K562 (cell line): Measurements from ENCODE around the gene TEX22. TPM values are rescaled to one million over a fixed set of nuclear protein-coding genes. Genes with fewer than 3 reads are reported as not detected.

ENCODE experiments used
- ADNP ChIP-seq: fragments of 200-800 bp; sonication (Bioruptor generic); IDR thresholded peaks from 2 replicates; pipeline ENCODE4 v1.6.1; 2016; ENCODE audit warnings: missing genetic modification characterization, missing compliant biosample characterization
- CEBPG ChIP-seq, 3 experiments: fragments of 200-800 bp in 1 of 3; sonication (Bioruptor generic) in 1 of 3; sonication (generic) in 1 of 3; formaldehyde crosslinking in 1 of 3; IDR thresholded peaks in 2 of 3; conservative IDR thresholded peaks in 1 of 3; 2 replicates each; pipeline versions ENCODE4 v1.6.1 to v1.8.0; 2016 to 2022; ENCODE audit warnings: missing compliant biosample characterization in 2 of 3, missing genetic modification characterization in 2 of 3, mild to moderate bottlenecking in 1 of 3, missing genetic modification reagents in 1 of 3
- HNRNPH1 ChIP-seq: fragments of 200-400 bp; formaldehyde crosslinking; optimal IDR thresholded peaks from 2 replicates; pipeline ENCODE3; 2017; ENCODE audit warnings: low read depth, mild to moderate bottlenecking, low read length, moderate library complexity
- KDM2B ChIP-seq: fragments of 250-450 bp; sonication (Bioruptor Pico); IDR thresholded peaks from 2 replicates; pipeline ENCODE4 v1.8.0; 2021; ENCODE audit warnings: mild to moderate bottlenecking, moderate library complexity
- MTA2 ChIP-seq: fragments of 450-650 bp; IDR thresholded peaks from 2 replicates; pipeline ENCODE4 v1.6.1; 2016; ENCODE audit warnings: low read depth
- NEUROD1 ChIP-seq: fragments of 150-350 bp; IDR thresholded peaks from 2 replicates; pipeline ENCODE4 v1.6.1; 2014; ENCODE audit warnings: borderline replicate concordance, low read length, low read depth; ENCODE audit not compliant: partially characterized antibody
- NFXL1 ChIP-seq: fragments of 450-650 bp; formaldehyde crosslinking; IDR thresholded peaks from 2 replicates; pipeline ENCODE4 v1.4.0; 2021; ENCODE audit warnings: mild to moderate bottlenecking
- PTRF ChIP-seq: fragments of 450-650 bp; IDR thresholded peaks from 2 replicates; pipeline ENCODE4 v1.6.1; 2016; ENCODE audit warnings: mild to moderate bottlenecking, missing genetic modification characterization, missing compliant biosample characterization
- RREB1 ChIP-seq: fragments of 250-450 bp; sonication (Bioruptor Pico); IDR thresholded peaks from 2 replicates; pipeline ENCODE4 v1.4.0; 2020
- SIX5 ChIP-seq, 2 experiments: IDR thresholded peaks; 2 replicates each; pipeline ENCODE4 v1.6.1; 2011; ENCODE audit warnings: low read length in 2 of 2, borderline replicate concordance in 1 of 2, low read depth in 1 of 2, mild to moderate bottlenecking in 1 of 2, moderate library complexity in 1 of 2; ENCODE audit not compliant: insufficient read depth in 1 of 2
- ZNF12 ChIP-seq: sonication (generic); formaldehyde crosslinking; IDR thresholded peaks from 2 replicates; pipeline ENCODE4 v1.4.0; 2020; ENCODE audit warnings: mild to moderate bottlenecking, missing genetic modification reagents
- ZNF408 ChIP-seq: fragments of 250-450 bp; sonication (Bioruptor Pico); IDR thresholded peaks from 2 replicates; pipeline ENCODE4 v1.4.0; 2020; ENCODE audit warnings: low read depth, mild to moderate bottlenecking, moderate library complexity
- ZNF41 ChIP-seq: fragments of 250-450 bp; sonication (Bioruptor Pico); conservative IDR thresholded peaks from 2 replicates; pipeline ENCODE4 v1.4.0; 2020; ENCODE audit warnings: mild to moderate bottlenecking
- ZNF778 ChIP-seq: fragments of 450-650 bp; formaldehyde crosslinking; IDR thresholded peaks from 2 replicates; pipeline ENCODE4 v1.4.0; 2020; ENCODE audit warnings: mild to moderate bottlenecking, moderate library complexity
- ZNF830 ChIP-seq: fragments of 250-450 bp; sonication (Bioruptor Pico); IDR thresholded peaks from 2 replicates; pipeline ENCODE4 v1.5.0; 2021; ENCODE audit warnings: mild to moderate bottlenecking
- polyA plus RNA-seq, 8 experiments: library from polyadenylated mRNA; depleted of rRNA in 4 of 8; stranded (reverse) in 5 of 8; unstranded in 3 of 8; fragments of >200 nt; fragmentation: Nextera tagmentation in 2 of 8; fragmentation: Illumina TruSeq in 1 of 8; extraction: Ambion mirVana in 2 of 8; extraction: Trizol in 1 of 8; gene quantifications; 2 replicates each; pipeline versions ENCODE4 v1.2.1 to v1.2.3, GENCODE V29; 2011 to 2014; ENCODE audit warnings: inconsistent platforms in 1 of 8, missing spikeins in 1 of 8
- total RNA-seq, 7 experiments: library from RNA; depleted of rRNA in 6 of 7; stranded (reverse); fragments of >200 nt in 6 of 7; fragmentation: Illumina TruSeq in 2 of 7; extraction: Trizol in 2 of 7; gene quantifications; 2 replicates each; pipeline versions ENCODE4 v1.2.1 to v1.2.3, GENCODE V29; 2011 to 2021; ENCODE audit warnings: low replicate concordance in 1 of 7
- TF ChIP-seq, protein P1 (sequence below): sonication (generic); formaldehyde crosslinking; IDR thresholded peaks from 2 replicates; pipeline ENCODE4 v1.8.1; 2023; ENCODE audit warnings: mild to moderate bottlenecking, missing genetic modification reagents
- TF ChIP-seq, protein P2 (sequence below): IDR thresholded peaks from 2 replicates; pipeline ENCODE4 v1.6.1; 2011; ENCODE audit warnings: borderline replicate concordance, low read depth, mild to moderate bottlenecking, moderate library complexity, low read length; ENCODE audit not compliant: insufficient read depth, poor library complexity, severe bottlenecking

The TEX22 gene
- total and polyA plus RNA-seq, 9 of the 15 experiments (the other 6 are each of a cell fraction or from before 2014, with no cell fraction given): 0.04 to 1.7 (median 0.23) TPM; not detected in 2

DNA sequence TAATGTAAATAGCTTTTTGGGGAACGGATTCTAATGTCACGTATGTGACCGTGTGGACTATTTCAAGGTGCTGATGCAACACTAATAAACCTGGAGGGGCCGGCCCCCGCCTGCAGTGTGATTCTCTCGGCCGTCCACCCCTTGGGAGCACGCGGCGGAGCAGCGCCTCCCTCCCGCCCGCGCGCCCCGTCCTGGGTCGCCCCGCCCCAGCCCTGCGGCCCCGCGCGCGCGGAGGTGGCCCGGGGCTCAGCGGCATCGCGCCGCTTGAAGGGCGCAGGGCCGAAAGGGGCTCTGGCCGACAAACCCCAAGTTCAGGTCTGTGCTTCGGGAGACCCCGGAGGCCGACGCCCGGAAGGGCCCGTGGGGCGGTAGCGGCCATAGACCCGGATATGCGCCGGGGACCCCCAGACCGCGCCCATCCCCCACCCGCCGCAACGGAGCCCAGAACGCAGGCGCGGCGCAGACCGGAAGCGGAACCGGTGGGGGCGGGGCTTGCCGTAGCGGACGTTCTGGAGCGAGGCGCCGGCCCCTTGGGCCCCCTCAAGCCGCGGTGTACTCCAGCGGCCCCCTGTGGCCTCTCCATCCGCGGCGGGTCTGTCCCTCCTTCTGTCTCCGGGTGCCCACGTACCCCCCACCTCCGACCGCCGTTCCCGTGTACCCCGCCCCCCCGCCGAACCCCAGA lies at the start of gene TEX22 (continued):
- TF ChIP-seq, protein P1, sequence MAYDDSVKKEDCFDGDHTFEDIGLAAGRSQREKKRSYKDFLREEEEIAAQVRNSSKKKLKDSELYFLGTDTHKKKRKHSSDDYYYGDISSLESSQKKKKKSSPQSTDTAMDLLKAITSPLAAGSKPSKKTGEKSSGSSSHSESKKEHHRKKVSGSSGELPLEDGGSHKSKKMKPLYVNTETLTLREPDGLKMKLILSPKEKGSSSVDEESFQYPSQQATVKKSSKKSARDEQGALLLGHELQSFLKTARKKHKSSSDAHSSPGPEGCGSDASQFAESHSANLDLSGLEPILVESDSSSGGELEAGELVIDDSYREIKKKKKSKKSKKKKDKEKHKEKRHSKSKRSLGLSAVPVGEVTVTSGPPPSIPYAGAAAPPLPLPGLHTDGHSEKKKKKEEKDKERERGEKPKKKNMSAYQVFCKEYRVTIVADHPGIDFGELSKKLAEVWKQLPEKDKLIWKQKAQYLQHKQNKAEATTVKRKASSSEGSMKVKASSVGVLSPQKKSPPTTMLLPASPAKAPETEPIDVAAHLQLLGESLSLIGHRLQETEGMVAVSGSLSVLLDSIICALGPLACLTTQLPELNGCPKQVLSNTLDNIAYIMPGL: no peak
- TF ChIP-seq ZNF830 (CRISPR knock-in tag) (no peak), ZNF778 (CRISPR knock-in tag) (no peak), KDM2B (no peak), ZNF408 (CRISPR knock-in tag) (no peak), RREB1 (no peak), PTRF (no peak), HNRNPH1 (no peak), ZNF41 (CRISPR knock-in tag) (no peak), MTA2 (no peak), CEBPG (CRISPR knock-in tag; IDR thresholded peaks at IDR 0.05) (peak; percentile 85), CEBPG (tag; conservative IDR thresholded peaks at IDR 0.05 in 1 of 2, IDR thresholded peaks at IDR 0.05 in 1 of 2) (peak; percentile 76 to 88), NFXL1 (CRISPR knock-in tag) (no peak), ZNF12 (CRISPR knock-in tag) (no peak), ADNP (tag) (no peak), SIX5 (IDR thresholded peaks at IDR 0.05; ENCODE audit: borderline replicate concordance in 1 of 2, insufficient read depth in 1 of 2, low read depth in 1 of 2, low read length in 2 of 2) (no peak), NEUROD1 (no peak)
- TF ChIP-seq, protein P2, sequence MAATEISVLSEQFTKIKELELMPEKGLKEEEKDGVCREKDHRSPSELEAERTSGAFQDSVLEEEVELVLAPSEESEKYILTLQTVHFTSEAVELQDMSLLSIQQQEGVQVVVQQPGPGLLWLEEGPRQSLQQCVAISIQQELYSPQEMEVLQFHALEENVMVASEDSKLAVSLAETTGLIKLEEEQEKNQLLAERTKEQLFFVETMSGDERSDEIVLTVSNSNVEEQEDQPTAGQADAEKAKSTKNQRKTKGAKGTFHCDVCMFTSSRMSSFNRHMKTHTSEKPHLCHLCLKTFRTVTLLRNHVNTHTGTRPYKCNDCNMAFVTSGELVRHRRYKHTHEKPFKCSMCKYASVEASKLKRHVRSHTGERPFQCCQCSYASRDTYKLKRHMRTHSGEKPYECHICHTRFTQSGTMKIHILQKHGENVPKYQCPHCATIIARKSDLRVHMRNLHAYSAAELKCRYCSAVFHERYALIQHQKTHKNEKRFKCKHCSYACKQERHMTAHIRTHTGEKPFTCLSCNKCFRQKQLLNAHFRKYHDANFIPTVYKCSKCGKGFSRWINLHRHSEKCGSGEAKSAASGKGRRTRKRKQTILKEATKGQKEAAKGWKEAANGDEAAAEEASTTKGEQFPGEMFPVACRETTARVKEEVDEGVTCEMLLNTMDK: no peak
